HepG2 (cell line): ENCODE data around the gene CSNK1E. TPM values are rescaled to one million over a fixed set of nuclear protein-coding genes. Genes with fewer than 3 reads are reported as not detected.

Experiments used
- ATAC-seq: fragments of 200-7000 bp; cut with Tn5 transposase; 3 replicates; pipeline ENCODE4 v1.9.1; 2020; ENCODE audit warnings: mild to moderate bottlenecking, moderate library complexity
- BruUV-seq: library from RNA; stranded (reverse); fragments of 400-500 nt; replicated peaks from 2 replicates; lab custom pipeline; 2021; lab: Mats Ljungman, UMichigan
- CTCF ChIA-PET: fragments of 300-600 bp; formaldehyde crosslinking; extraction: SDS; loops from one replicate; lab custom pipeline; 2021; ENCODE audit warnings: low total read pairs, inconsistent platforms, low intra/inter-chr PET ratio; lab: Yijun Ruan, JAX
- POLR2A ChIA-PET: fragments of 350-600 bp; sonication (Branson Sonifier 250); formaldehyde crosslinking; loops from one replicate; lab custom pipeline; 2020; ENCODE audit warnings: antibody characterized with exemption, inconsistent platforms; lab: Yijun Ruan, JAX
- DNase-seq: peaks from one replicate; pipeline ENCODE4 v3.0.0-alpha.2; 2015; ENCODE audit warnings: low spot score
- FAIRE-seq: peaks from 3 replicates; lab custom pipeline; 2011; peaks lifted over from hg19 to GRCh38; lab: Jason Lieb, UNC
- H2AFZ ChIP-seq: one replicate; pipeline ENCODE4 v1.6.1; 2011; ENCODE audit warnings: low read length, inconsistent platforms
- H3K27ac ChIP-seq: fragments of 300-600 bp; 3 replicates; pipeline ENCODE4 v1.8.0; 2011; ENCODE audit warnings: mixed run types, mild to moderate bottlenecking, mixed read lengths, low read length, inconsistent platforms; ENCODE audit not compliant: insufficient read depth; ENCODE audit errors: extremely low read length
- H3K27me3 ChIP-seq, 2 experiments: fragments of 200-600 bp in 1 of 2; 2 replicates in 1 of 2; 3 replicates in 1 of 2; pipeline versions ENCODE4 v1.6.0 to v1.8.0; 2011; ENCODE audit warnings: low read length in 2 of 2, mild to moderate bottlenecking in 2 of 2, moderate library complexity in 2 of 2, inconsistent platforms in 1 of 2; ENCODE audit not compliant: insufficient read depth in 2 of 2, control insufficient read depth in 1 of 2
- H3K36me3 ChIP-seq, 2 experiments: fragments of 200-600 bp in 1 of 2; replicated peaks in 1 of 2; 2 replicates in 1 of 2; 3 replicates in 1 of 2; pipeline versions ENCODE4 v1.5.1 to v1.8.0; 2011; ENCODE audit warnings: low read length in 2 of 2, inconsistent platforms in 1 of 2; ENCODE audit not compliant: insufficient read depth in 2 of 2, control insufficient read depth in 1 of 2
- H3K4me1 ChIP-seq: 2 replicates; pipeline ENCODE4 v1.5.1; 2012; ENCODE audit warnings: low read length, inconsistent platforms; ENCODE audit not compliant: insufficient read depth
- H3K4me2 ChIP-seq: 2 replicates; pipeline ENCODE4 v1.6.0; 2011; ENCODE audit warnings: low read depth, low read length, inconsistent platforms
- H3K4me3 ChIP-seq, 3 experiments: fragments of 200-600 bp in 1 of 3; sonication (generic), shearing (Covaris generic) in 1 of 3; replicated peaks in 1 of 3; 2 replicates each; pipeline ENCODE4 v1.5.1; 2011 to 2016; ENCODE audit warnings: low read length in 3 of 3, inconsistent platforms in 2 of 3, low read depth in 2 of 3, mild to moderate bottlenecking in 2 of 3, control low read depth in 1 of 3, mixed read lengths in 1 of 3; ENCODE audit not compliant: insufficient read depth in 1 of 3
- H3K79me2 ChIP-seq: one replicate; pipeline ENCODE4 v1.6.1; 2011; ENCODE audit warnings: low read length, inconsistent platforms; ENCODE audit not compliant: insufficient read depth
- H3K9ac ChIP-seq: 2 replicates; pipeline ENCODE4 v1.6.0; 2011; ENCODE audit warnings: mild to moderate bottlenecking, low read depth, low read length, inconsistent platforms; ENCODE audit not compliant: insufficient read depth
- H3K9me3 ChIP-seq: 2 replicates; pipeline ENCODE4 v1.5.1; 2012; ENCODE audit warnings: mild to moderate bottlenecking, low read length
- H4K20me1 ChIP-seq: 2 replicates; pipeline ENCODE4 v1.6.0; 2011; ENCODE audit warnings: inconsistent platforms, mild to moderate bottlenecking, low read length, moderate library complexity; ENCODE audit not compliant: insufficient read depth
- AGO2 ChIP-seq: fragments of 200-400 bp; formaldehyde crosslinking; optimal IDR thresholded peaks from 2 replicates; pipeline ENCODE3; 2017; ENCODE audit warnings: mild to moderate bottlenecking, low read depth, low read length, moderate library complexity
- CREB1 ChIP-seq, 2 experiments: fragments of 450-650 bp in 1 of 2; IDR thresholded peaks; 2 replicates each; pipeline ENCODE4 v1.6.1; 2016 to 2017; ENCODE audit warnings: control low read depth in 1 of 2, mild to moderate bottlenecking in 1 of 2, missing compliant biosample characterization in 1 of 2, missing genetic modification characterization in 1 of 2
- FOXO1 ChIP-seq: sonication (generic); formaldehyde crosslinking; IDR thresholded peaks from 2 replicates; pipeline ENCODE4 v1.4.0; 2020; ENCODE audit warnings: missing genetic modification reagents
- JARID2 ChIP-seq: sonication (generic); formaldehyde crosslinking; IDR thresholded peaks from 2 replicates; pipeline ENCODE4 v1.8.1; 2023; ENCODE audit warnings: missing genetic modification reagents, inconsistent platforms; ENCODE audit not compliant: insufficient replicate concordance
- PAX8 ChIP-seq: sonication (generic); formaldehyde crosslinking; IDR thresholded peaks from 2 replicates; pipeline ENCODE4 v1.8.0; 2022; ENCODE audit warnings: mild to moderate bottlenecking, missing genetic modification reagents, borderline replicate concordance
- ZNF234 ChIP-seq: sonication (generic); formaldehyde crosslinking; conservative IDR thresholded peaks from 2 replicates; pipeline ENCODE4 v1.5.1; 2020; ENCODE audit warnings: mild to moderate bottlenecking, missing genetic modification reagents
- ZNF629 ChIP-seq: sonication (generic); formaldehyde crosslinking; conservative IDR thresholded peaks from 2 replicates; pipeline ENCODE4 v1.5.0; 2020; ENCODE audit warnings: missing genetic modification reagents
- WGBS: methylation state at CpG from one replicate; pipeline ENCODE4 v1.1.6; 2017; ENCODE audit warnings: low lambda C conversion rate; 5-methylcytosine and 5-hydroxymethylcytosine counted together
- in situ Hi-C: cut with HindIII; loops from 2 replicates; pipeline ENCODE4 v1.10.0; 2017; ENCODE audit warnings: low pct_unique_long_range_greater_than_20kb; ENCODE audit not compliant: extremely low pct_ligation_motif_present
- intact Hi-C: fragments of 100-400 bp; cut with micrococcal nuclease; formaldehyde crosslinking; loops from one replicate; pipeline ENCODE4 v1.10.0; 2022; ENCODE audit not compliant: unreplicated experiment
- polyA plus RNA-seq, 8 experiments: library from polyadenylated mRNA; depleted of rRNA in 3 of 8; stranded (reverse) in 7 of 8; unstranded in 1 of 8; fragments of >200 nt; fragmentation: Illumina TruSeq in 4 of 8; extraction: Trizol in 4 of 8; gene quantifications; 2 replicates each; pipeline versions ENCODE4 v1.2.1 to v1.2.3, GENCODE V29; 2011 to 2016; ENCODE audit warnings: low read depth in 4 of 8, missing spikeins in 1 of 8, mixed read lengths in 1 of 8; ENCODE audit not compliant: insufficient read depth in 1 of 8
- total RNA-seq, 5 experiments: library from RNA; depleted of rRNA; stranded (reverse); fragments of >200 nt; fragmentation: Illumina TruSeq; extraction: Trizol; gene quantifications; 2 replicates each; pipeline ENCODE4 v1.2.3, GENCODE V29; 2016; ENCODE audit warnings: low read depth in 1 of 5
- TF ChIP-seq, protein P1 (sequence below): sonication (generic); formaldehyde crosslinking; IDR thresholded peaks from 2 replicates; pipeline ENCODE4 v1.8.0; 2022; ENCODE audit warnings: mild to moderate bottlenecking, missing genetic modification reagents, moderate library complexity
- TF ChIP-seq, protein P2 (sequence below): sonication (generic); formaldehyde crosslinking; IDR thresholded peaks from 2 replicates; pipeline ENCODE4 v1.5.0; 2020; ENCODE audit warnings: mild to moderate bottlenecking, missing genetic modification reagents, borderline replicate concordance

The CSNK1E gene
- total and polyA plus RNA-seq, 2 of the 13 experiments (the other 11 are each of a cell fraction or from before 2014, with no cell fraction given), result 34.7 to 129 TPM

DNA sequence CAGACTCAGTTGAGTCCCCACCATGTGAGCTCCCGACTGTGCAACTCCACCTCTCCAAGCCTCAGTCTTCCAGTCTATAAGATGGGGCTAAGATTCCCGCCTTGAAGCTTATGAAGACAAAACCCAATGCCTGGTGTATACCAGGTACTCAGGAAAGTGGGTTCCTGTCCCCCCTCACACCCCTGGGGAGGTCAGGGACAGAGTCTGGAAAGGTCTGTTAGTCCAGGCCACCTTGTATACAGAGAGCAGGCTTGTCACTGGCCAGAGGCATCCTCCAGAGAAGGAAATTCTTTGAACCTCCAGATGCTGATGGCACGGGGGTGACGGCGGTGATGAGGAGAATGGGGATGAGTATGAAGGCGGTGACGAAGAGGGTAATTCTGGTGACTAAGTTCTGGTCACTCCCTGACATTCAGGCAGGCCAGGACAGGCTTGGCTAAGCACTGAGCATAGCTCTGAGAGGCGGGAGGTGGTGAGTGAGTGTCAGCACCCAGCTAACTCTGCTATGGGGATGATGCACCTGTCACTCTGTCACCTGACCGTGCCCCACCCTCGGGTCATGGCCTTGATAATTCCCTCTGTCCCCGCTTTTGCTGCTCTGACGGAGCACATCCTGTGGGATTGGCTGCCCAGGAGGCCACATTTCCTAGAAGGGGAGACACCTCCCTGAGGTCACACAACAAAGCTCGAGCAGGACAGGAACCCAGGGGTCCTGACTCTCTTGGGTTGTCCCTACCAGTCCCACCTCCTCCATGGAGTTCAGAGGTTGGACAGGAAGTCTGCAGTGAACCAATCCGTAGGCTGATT lies 30.9 kb upstream of the CSNK1E start:
- intact Hi-C loops (no loop called here), in situ Hi-C loops (no loop called here)
- Histone ChIP-seq H3K36me3 (no peaks in the 10 kb centered on the region), H3K9ac (no peak overlapping the region), H3K4me2 (0 out of 2 replicates have a peak overlapping the region, but pooled peaks have one; percentile 8), H3K4me3 (no peak overlapping the region), H3K4me1 (peaks cover 67% of the 10 kb centered on the region), H4K20me1 (no peaks in the 10 kb centered on the region; the same call in 1 of the 2 replicates), H3K27ac (no peak overlapping the region), H2AFZ (no peak overlapping the region), H3K79me2 (no peaks in the 10 kb centered on the region), H3K27me3 (peaks cover 2 to 11% of the 10 kb centered on the region in 2 experiments; a peak in 3 of 5 replicates), H3K9me3 (no peaks in the 10 kb centered on the region)
- no TSS peak for BruUV-seq
- no peak for DNase-seq
- TF ChIP-seq, protein P1, sequence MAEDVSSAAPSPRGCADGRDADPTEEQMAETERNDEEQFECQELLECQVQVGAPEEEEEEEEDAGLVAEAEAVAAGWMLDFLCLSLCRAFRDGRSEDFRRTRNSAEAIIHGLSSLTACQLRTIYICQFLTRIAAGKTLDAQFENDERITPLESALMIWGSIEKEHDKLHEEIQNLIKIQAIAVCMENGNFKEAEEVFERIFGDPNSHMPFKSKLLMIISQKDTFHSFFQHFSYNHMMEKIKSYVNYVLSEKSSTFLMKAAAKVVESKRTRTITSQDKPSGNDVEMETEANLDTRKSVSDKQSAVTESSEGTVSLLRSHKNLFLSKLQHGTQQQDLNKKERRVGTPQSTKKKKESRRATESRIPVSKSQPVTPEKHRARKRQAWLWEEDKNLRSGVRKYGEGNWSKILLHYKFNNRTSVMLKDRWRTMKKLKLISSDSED (CRISPR knock-in tag), result no peak
- TF ChIP-seq ZNF234 (0 out of 2 replicates have a peak, but pooled peaks have one; percentile 16), ZNF629 (CRISPR knock-in tag) (peak; percentile 81), JARID2 (CRISPR knock-in tag) (no peak), AGO2 (peak; percentile 6), FOXO1 (CRISPR knock-in tag) (0 out of 2 replicates have a peak, but pooled peaks have one; percentile 9), CREB1 (IDR thresholded peaks at IDR 0.05) (0 out of 2 replicates have a peak, but pooled peaks have one; percentile 31), CREB1 (CRISPR knock-in tag; IDR thresholded peaks at IDR 0.05) (no peak), PAX8 (CRISPR knock-in tag) (no peak)
- TF ChIP-seq, protein P2, sequence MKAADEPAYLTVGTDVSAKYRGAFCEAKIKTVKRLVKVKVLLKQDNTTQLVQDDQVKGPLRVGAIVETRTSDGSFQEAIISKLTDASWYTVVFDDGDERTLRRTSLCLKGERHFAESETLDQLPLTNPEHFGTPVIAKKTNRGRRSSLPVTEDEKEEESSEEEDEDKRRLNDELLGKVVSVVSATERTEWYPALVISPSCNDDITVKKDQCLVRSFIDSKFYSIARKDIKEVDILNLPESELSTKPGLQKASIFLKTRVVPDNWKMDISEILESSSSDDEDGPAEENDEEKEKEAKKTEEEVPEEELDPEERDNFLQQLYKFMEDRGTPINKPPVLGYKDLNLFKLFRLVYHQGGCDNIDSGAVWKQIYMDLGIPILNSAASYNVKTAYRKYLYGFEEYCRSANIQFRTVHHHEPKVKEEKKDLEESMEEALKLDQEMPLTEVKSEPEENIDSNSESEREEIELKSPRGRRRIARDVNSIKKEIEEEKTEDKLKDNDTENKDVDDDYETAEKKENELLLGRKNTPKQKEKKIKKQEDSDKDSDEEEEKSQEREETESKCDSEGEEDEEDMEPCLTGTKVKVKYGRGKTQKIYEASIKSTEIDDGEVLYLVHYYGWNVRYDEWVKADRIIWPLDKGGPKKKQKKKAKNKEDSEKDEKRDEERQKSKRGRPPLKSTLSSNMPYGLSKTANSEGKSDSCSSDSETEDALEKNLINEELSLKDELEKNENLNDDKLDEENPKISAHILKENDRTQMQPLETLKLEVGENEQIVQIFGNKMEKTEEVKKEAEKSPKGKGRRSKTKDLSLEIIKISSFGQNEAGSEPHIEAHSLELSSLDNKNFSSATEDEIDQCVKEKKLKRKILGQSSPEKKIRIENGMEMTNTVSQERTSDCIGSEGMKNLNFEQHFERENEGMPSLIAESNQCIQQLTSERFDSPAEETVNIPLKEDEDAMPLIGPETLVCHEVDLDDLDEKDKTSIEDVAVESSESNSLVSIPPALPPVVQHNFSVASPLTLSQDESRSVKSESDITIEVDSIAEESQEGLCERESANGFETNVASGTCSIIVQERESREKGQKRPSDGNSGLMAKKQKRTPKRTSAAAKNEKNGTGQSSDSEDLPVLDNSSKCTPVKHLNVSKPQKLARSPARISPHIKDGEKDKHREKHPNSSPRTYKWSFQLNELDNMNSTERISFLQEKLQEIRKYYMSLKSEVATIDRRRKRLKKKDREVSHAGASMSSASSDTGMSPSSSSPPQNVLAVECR (CRISPR knock-in tag), result 0 out of 2 replicates have a peak, but pooled peaks have one; percentile 17
- ChIA-PET CTCF (no interaction called here), POLR2A (no interaction called here)
- peak; percentile 10 for ATAC-seq
- FAIRE-seq, result no peak
- WGBS, result 34% methylated on average over 10 of the region's 14 CpGs
